RWPE2 (cell line): Measurements from ENCODE around the gene TNRC6C.
"Not testable (repeated sequence)": the region's sequence is repeated elsewhere in the genome, so short reads cannot be mapped to it uniquely, and the experiment has no call there.

ENCODE experiments used
- ATAC-seq: fragments of 200-7000 bp; cut with Tn5 transposase; 3 replicates; pipeline ENCODE4 v1.9.1; 2021; ENCODE audit warnings: low read depth
- DNase-seq: peaks from one replicate; pipeline ENCODE4 v3.0.0-alpha.2; 2020; ENCODE audit warnings: low spot score
- H3K27ac ChIP-seq: fragments of 450-650 bp; 2 replicates; pipeline ENCODE4 v1.5.1; 2017; ENCODE audit warnings: mild to moderate bottlenecking; ENCODE audit not compliant: poor library complexity, severe bottlenecking
- H3K27me3 ChIP-seq: fragments of 250-450 bp; sonication (Bioruptor Pico); 2 replicates; pipeline ENCODE4 v1.5.1; 2021; ENCODE audit warnings: mild to moderate bottlenecking, moderate library complexity; ENCODE audit not compliant: insufficient read depth, poor library complexity, severe bottlenecking
- H3K36me3 ChIP-seq: fragments of 250-450 bp; sonication (Bioruptor Pico); 2 replicates; pipeline ENCODE4 v1.5.1; 2020; ENCODE audit warnings: low read depth, mild to moderate bottlenecking, moderate library complexity
- H3K4me1 ChIP-seq: fragments of 250-450 bp; sonication (Bioruptor Pico); 2 replicates; pipeline ENCODE4 v1.5.1; 2021; ENCODE audit warnings: mild to moderate bottlenecking, moderate library complexity; ENCODE audit not compliant: insufficient read depth, poor library complexity, severe bottlenecking
- H3K4me3 ChIP-seq: fragments of 250-450 bp; sonication (Bioruptor Pico); 2 replicates; pipeline ENCODE4 v1.5.1; 2021; ENCODE audit warnings: mild to moderate bottlenecking, moderate library complexity; ENCODE audit not compliant: severe bottlenecking
- H3K9me3 ChIP-seq: fragments of 250-450 bp; sonication (Bioruptor Pico); 2 replicates; pipeline ENCODE4 v1.5.1; 2021; ENCODE audit warnings: mild to moderate bottlenecking, moderate library complexity; ENCODE audit not compliant: severe bottlenecking
- TF ChIP-seq, protein P1 (sequence below): fragments of 450-650 bp; IDR thresholded peaks from one replicate; pipeline ENCODE4 v1.5.1; 2017; ENCODE audit warnings: mild to moderate bottlenecking, moderate library complexity; ENCODE audit not compliant: poor library complexity, severe bottlenecking

Gene TNRC6C

DNA sequence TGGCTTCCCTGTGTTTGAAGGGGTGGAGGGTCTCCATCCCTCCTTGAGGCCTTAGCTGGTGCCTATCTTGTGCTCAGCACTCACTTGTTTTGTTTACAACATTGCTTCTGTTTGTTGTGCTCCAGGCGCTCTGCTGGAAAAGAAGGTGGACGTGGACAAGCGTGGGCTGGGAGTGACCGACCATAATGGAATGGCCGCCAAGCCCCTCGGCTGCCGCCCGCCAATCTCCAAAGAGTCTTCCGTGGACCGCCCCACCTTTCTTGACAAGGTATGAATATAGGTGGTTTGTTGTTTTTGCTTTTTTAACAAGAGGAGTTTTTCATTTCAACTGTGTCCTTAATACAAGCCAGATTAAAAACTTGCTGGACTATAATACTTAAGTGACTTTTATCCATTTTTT lies 116.5 kb downstream of the TNRC6C start:
- H3K36me3 ChIP-seq = no peaks in the 10 kb centered on the region
- H3K4me1 ChIP-seq = no peaks in the 10 kb centered on the region
- DNase-seq (no peak), ATAC-seq (no peak)
- H3K4me3 ChIP-seq = no peak overlapping the region
- H3K27ac ChIP-seq = no peak overlapping the region
- TF ChIP-seq, protein P1, sequence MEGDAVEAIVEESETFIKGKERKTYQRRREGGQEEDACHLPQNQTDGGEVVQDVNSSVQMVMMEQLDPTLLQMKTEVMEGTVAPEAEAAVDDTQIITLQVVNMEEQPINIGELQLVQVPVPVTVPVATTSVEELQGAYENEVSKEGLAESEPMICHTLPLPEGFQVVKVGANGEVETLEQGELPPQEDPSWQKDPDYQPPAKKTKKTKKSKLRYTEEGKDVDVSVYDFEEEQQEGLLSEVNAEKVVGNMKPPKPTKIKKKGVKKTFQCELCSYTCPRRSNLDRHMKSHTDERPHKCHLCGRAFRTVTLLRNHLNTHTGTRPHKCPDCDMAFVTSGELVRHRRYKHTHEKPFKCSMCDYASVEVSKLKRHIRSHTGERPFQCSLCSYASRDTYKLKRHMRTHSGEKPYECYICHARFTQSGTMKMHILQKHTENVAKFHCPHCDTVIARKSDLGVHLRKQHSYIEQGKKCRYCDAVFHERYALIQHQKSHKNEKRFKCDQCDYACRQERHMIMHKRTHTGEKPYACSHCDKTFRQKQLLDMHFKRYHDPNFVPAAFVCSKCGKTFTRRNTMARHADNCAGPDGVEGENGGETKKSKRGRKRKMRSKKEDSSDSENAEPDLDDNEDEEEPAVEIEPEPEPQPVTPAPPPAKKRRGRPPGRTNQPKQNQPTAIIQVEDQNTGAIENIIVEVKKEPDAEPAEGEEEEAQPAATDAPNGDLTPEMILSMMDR = no peak
- H3K9me3 ChIP-seq = no peaks in the 10 kb centered on the region
- no peaks in the 10 kb centered on the region for H3K27me3 ChIP-seq

DNA sequence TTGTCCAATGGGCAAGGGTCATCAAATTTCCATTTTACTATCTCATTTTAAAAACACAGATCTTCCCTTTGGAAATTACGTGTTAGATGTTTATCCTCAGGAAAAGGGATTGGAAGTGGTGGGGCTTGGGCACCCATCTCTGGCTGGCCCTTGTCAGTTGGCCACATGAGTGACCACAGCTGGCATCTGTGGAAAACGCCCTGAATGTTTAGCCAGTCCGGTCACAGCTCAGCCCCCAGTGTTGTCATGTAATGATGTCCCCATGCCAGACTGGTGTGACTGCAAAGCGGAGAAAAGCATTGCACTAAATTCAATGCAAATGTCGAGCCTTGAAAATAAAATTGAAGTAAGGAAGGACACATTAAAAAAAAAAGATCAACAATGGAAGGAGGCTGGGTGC lies 117.0 kb downstream of the TNRC6C start:
- Histone ChIP-seq H3K36me3 (no peaks in the 10 kb centered on the region), H3K27ac (no peak overlapping the region), H3K4me3 (no peak overlapping the region), H3K27me3 (no peaks in the 10 kb centered on the region), H3K4me1 (no peaks in the 10 kb centered on the region), H3K9me3 (no peaks in the 10 kb centered on the region)
- no peak for ATAC-seq
- no peak for DNase-seq
- TF ChIP-seq, protein P1 = no peak

DNA sequence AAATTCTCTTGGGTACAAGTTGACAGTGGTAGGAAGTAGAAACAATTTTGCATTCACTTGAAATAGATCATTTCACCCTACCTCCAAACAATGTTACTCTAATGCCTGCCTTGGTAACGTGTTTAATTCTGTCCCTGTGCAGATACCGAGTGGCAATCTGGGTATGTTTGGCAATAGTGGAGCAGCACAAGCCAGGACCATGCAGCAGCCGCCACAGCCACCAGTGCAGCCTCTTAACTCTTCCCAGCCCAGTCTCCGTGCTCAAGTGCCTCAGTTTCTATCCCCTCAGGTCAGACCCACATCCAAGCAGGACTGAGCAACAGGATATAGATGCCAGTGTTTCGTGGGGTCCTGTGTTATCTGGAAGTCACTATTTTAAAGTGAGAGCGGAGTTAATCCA lies 120.8 kb downstream of the TNRC6C start:
- TF ChIP-seq, protein P1 = no peak
- Histone ChIP-seq H3K4me1 (no peaks in the 10 kb centered on the region), H3K4me3 (no peak overlapping the region), H3K27me3 (no peaks in the 10 kb centered on the region), H3K27ac (no peak overlapping the region), H3K9me3 (no peaks in the 10 kb centered on the region), H3K36me3 (no peaks in the 10 kb centered on the region)
- DNase-seq (no peak), ATAC-seq (no peak)

DNA sequence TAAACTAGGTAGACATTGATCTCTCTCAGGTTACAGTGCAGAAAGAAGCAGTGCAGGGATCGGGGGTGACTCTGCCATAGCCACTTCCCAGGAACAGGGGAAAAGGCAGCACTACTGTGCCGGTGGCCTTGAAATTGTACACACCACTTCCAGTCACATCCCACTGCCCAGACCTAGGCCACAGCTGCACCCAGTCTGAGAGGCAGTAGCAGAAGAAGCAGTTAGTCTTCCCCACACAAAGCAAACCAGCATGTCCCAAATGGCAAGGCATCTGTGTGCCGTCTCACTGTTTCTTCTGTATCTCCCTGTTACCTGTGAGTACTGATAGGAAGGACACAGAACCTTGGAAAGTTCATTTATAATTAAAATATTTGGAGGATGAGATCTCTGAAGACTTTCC lies 123.0 kb downstream of the TNRC6C start:
- no peak for DNase-seq
- ATAC-seq = no peak
- no peaks in the 10 kb centered on the region for H3K9me3 ChIP-seq
- H3K4me1 ChIP-seq = no peaks in the 10 kb centered on the region
- no peak overlapping the region for H3K4me3 ChIP-seq
- no peak overlapping the region for H3K27ac ChIP-seq
- TF ChIP-seq, protein P1 = no peak
- H3K27me3 ChIP-seq = no peaks in the 10 kb centered on the region
- no peaks in the 10 kb centered on the region for H3K36me3 ChIP-seq

DNA sequence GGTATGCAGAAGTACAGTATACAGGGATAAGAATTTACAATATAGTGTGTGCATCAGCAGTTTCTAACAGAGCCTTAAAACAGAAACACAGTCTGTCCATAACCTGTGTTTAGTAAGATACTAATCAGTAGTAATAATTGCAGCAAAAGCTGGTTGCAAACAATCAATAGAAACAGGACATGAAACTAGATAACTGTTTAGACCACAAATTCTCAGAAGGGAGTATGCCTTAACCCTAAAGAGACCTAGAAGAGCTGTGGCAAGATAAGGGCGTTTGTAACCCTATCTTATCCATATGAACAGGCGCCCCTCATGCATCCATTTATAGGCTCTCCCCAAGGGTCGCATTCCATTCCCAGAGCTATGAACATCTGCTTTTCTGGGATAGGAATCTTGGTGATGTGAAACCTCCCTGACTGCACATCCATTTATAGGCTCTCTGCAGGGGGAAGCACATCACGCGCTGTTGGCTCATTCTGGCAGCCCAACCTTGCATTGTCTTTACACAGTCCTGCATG lies 123.9 kb downstream of the TNRC6C start:
- H3K9me3 ChIP-seq, H3K4me1 ChIP-seq, H3K27me3 ChIP-seq, H3K4me3 ChIP-seq, DNase-seq, ATAC-seq, H3K27ac ChIP-seq, H3K36me3 ChIP-seq: not testable (repeated sequence)
